ENCODE measurements around the gene OR10G8. TPM values are rescaled to one million over a fixed set of nuclear protein-coding genes. Genes with fewer than 3 reads are reported as not detected.
"Not testable (repeated sequence)": the region's sequence is repeated elsewhere in the genome, so short reads cannot be mapped to it uniquely, and the experiment has no call there.

Gene OR10G8
- total RNA-seq, 4 donors from 2014 or later, result not detected

DNA sequence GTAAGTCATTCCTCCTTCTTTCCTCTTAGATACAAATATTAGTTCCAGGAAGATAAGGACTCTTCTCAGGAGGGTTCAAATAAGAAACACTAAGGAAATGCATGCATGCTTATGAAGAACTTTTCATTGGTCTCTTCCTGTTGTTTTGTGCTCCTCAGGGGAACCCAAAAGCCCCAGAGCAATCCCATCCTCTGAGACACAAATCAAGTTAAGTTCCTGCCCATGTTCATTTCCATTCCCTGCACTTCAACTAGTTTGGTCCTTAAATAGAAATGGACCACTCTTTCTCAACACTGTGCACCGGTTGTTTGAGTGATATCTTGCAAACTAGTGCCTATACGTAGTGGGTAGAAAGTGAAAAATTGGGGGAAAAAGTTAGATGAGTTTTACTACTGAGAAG, 13.9 kb upstream of the OR10G8 start, which contains the start of gene OR10G4:
TSS of gene OR10G4 (plus strand) at position 301 of the 400 bp plus-strand sequence. CDS start 2,578 bp downstream, outside the sequence.
- in situ Hi-C loops (cut with MboI; ENCODE audit: low sequenced_read_pairs in 4 of 4) (no loop called here), intact Hi-C loops (cut with DNase I; ENCODE audit: low total_unique reads) (no loop called here)
- Histone ChIP-seq H3K4me3 (no peak within 1 kb of the TSS), H3K36me3 (no peaks in the 10 kb centered on the region), H3K27ac (no peak within 1 kb of the TSS), H3K4me1 (no peaks in the 10 kb centered on the region), H3K27me3 (no peaks in the 10 kb centered on the region), H3K9me3 (no peaks in the 10 kb centered on the region)
- no peak for ATAC-seq
- no peak for DNase-seq
- TF ChIP-seq POLR2A (IDR thresholded peaks at IDR 0.05) (no peak), CTCF (IDR thresholded peaks at IDR 0.05 in 4 of 5, conservative IDR thresholded peaks at IDR 0.05 in 1 of 5) (no peak)

DNA sequence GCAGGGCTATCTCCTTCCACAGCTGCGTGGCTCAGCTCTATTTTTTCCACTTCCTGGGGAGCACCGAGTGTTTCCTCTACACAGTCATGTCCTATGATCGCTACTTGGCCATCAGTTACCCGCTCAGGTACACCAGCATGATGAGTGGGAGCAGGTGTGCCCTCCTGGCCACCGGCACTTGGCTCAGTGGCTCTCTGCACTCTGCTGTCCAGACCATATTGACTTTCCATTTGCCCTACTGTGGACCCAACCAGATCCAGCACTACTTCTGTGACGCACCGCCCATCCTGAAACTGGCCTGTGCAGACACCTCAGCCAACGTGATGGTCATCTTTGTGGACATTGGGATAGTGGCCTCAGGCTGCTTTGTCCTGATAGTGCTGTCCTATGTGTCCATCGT, 10.8 kb upstream of the OR10G8 start:
- in situ Hi-C loops (cut with MboI; ENCODE audit: low sequenced_read_pairs in 4 of 4); H3K27me3 ChIP-seq; H3K4me3 ChIP-seq; H3K4me1 ChIP-seq; H3K36me3 ChIP-seq; H3K9me3 ChIP-seq; DNase-seq; ATAC-seq; intact Hi-C loops (cut with DNase I; ENCODE audit: low total_unique reads); H3K27ac ChIP-seq: not testable (repeated sequence)

DNA sequence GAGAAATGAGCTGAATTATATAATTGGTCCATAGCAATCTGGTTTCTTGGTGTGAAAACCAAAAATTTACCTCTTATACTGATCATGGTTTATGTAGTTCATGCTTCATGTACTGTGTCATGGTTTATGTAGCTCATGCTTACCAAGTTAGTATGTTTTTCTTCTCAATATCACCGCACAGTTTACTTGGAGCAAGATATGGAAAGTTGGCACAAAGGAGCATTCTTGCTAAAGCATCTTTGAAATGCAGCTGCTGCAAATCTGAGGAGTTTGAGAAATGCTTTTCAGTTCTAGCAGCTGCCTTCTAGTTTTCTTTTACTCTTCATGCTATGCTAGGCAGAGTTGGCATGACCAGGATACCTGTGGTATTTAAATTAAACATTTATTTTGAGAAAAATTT, 10.1 kb downstream of the OR10G8 start:
- H3K36me3 ChIP-seq, result no peaks in the 10 kb centered on the region
- no peak for TF ChIP-seq POLR2A (IDR thresholded peaks at IDR 0.05)
- TF ChIP-seq CTCF (IDR thresholded peaks at IDR 0.05 in 4 of 5, conservative IDR thresholded peaks at IDR 0.05 in 1 of 5), result no peak
- in situ Hi-C loops (cut with MboI; ENCODE audit: low sequenced_read_pairs in 4 of 4) (no loop called here), intact Hi-C loops (cut with DNase I; ENCODE audit: low total_unique reads) (no loop called here)
- no peak overlapping the region for H3K27ac ChIP-seq
- no peaks in the 10 kb centered on the region for H3K27me3 ChIP-seq
- no peak overlapping the region for H3K4me3 ChIP-seq
- ATAC-seq (no peak), DNase-seq (no peak)
- no peaks in the 10 kb centered on the region for H3K9me3 ChIP-seq
- H3K4me1 ChIP-seq, result no peaks in the 10 kb centered on the region

GRCh38 chr11:124039557-124039956, 13.0 kb downstream of the OR10G8 start:
- no peak for ATAC-seq
- Histone ChIP-seq H3K36me3 (no peaks in the 10 kb centered on the region), H3K4me3 (no peak overlapping the region), H3K27ac (no peak overlapping the region), H3K9me3 (no peaks in the 10 kb centered on the region), H3K27me3 (no peaks in the 10 kb centered on the region), H3K4me1 (no peaks in the 10 kb centered on the region)
- DNase-seq, result no peak
- intact Hi-C loops (cut with DNase I; ENCODE audit: low total_unique reads) (no loop called here), in situ Hi-C loops (cut with MboI; ENCODE audit: low sequenced_read_pairs in 4 of 4) (no loop called here)
- TF ChIP-seq POLR2A (IDR thresholded peaks at IDR 0.05), result no peak
- no peak for TF ChIP-seq CTCF (IDR thresholded peaks at IDR 0.05 in 4 of 5, conservative IDR thresholded peaks at IDR 0.05 in 1 of 5)

DNA sequence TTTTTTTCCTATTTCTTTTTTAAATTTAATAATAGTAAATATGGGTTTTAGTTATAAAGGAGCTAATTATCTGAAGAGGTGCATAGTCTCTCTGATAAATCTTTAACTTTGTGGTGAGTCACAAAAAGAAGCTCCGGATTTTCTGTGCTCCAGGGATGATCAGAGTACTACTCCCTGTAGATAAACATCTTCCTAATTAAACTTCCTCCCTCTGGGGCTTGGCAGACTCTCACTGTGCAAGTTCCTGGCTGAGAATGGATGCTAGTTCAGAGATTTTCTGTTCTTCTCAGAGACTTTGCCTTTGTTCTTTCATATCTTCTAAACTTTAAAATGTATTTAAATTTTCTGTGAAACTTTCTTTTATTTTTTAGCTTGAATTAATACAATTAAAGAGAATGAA, 14.7 kb downstream of the OR10G8 start, which contains the start of gene OR10G7:
TSS of gene OR10G7 (minus strand) at position 72 of the 400 bp plus-strand sequence. CDS start 2,324 bp downstream, outside the sequence.
- H3K4me1 ChIP-seq, result no peaks in the 10 kb centered on the region
- no peak within 1 kb of the TSS for H3K4me3 ChIP-seq
- no peaks in the 10 kb centered on the region for H3K36me3 ChIP-seq
- no peaks in the 10 kb centered on the region for H3K27me3 ChIP-seq
- ATAC-seq, result no peak
- no peak for DNase-seq
- H3K27ac ChIP-seq, result no peak within 1 kb of the TSS
- intact Hi-C loops (cut with DNase I; ENCODE audit: low total_unique reads) (no loop called here), in situ Hi-C loops (cut with MboI; ENCODE audit: low sequenced_read_pairs in 4 of 4) (no loop called here)
- no peaks in the 10 kb centered on the region for H3K9me3 ChIP-seq
- TF ChIP-seq POLR2A (IDR thresholded peaks at IDR 0.05) (no peak), CTCF (IDR thresholded peaks at IDR 0.05 in 4 of 5, conservative IDR thresholded peaks at IDR 0.05 in 1 of 5) (no peak)

Measured in gastrocnemius medialis (tissue), 4 donors.